ENCODE measurements around the gene ADAP1.

ADAP1 gene

GRCh38 chr7:918441-919113 lies 35.9 kb downstream of the ADAP1 start:
- TF ChIP-seq, protein P1, sequence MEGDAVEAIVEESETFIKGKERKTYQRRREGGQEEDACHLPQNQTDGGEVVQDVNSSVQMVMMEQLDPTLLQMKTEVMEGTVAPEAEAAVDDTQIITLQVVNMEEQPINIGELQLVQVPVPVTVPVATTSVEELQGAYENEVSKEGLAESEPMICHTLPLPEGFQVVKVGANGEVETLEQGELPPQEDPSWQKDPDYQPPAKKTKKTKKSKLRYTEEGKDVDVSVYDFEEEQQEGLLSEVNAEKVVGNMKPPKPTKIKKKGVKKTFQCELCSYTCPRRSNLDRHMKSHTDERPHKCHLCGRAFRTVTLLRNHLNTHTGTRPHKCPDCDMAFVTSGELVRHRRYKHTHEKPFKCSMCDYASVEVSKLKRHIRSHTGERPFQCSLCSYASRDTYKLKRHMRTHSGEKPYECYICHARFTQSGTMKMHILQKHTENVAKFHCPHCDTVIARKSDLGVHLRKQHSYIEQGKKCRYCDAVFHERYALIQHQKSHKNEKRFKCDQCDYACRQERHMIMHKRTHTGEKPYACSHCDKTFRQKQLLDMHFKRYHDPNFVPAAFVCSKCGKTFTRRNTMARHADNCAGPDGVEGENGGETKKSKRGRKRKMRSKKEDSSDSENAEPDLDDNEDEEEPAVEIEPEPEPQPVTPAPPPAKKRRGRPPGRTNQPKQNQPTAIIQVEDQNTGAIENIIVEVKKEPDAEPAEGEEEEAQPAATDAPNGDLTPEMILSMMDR (IDR thresholded peaks at IDR 0.05; ENCODE audit: extremely low read depth, missing control alignments), result no peak
- DNase-seq (ENCODE audit: low spot score), result no peak

- TF ChIP-seq, protein P1 (IDR thresholded peaks at IDR 0.05; ENCODE audit: extremely low read depth, missing control alignments), result no peak
Observed at GRCh38 chr7:918118-918425, 36.4 kb downstream of the ADAP1 start.

DNA sequence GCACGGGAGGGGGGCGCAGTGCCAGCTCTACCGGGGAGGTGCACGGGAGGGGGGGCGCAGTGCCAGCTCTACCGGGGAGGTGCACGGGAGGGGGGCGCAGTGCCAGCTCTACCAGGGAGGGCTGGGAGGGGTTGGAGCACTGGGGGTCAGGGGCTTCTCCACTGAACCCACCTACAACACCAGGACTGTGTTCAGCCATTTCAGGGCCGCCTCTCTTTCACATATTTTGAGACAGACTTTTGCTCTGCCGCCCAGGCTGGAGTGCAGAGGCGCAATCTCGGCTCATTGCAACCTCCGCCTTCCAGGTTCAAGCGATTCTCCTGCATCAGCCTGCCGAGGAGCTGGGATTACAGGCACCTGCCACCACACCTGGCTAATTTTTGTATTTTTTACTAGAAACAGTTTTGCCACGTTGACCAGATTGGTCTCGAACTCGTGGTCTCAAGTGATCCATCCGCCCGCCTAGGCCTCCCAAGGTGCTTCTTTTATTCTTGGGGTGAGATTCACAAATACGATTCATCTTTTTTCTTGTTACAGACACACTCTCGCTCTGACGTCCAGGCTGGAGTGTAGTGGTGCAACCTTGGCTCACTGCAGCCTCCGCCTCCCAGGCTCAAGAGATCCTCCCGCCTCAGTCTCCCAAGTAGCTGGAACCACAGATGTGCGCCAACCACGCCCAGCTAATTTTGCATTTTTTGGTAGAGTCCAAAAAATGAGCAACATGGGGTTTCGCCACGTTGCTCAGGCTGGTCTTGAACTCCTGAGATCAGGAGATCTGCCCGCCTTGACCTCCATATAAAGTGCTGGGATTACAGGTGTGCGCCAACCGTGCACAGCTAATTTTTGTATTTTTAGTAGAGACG lies 37.0 kb downstream of the ADAP1 start:
- TF ChIP-seq, protein P1 (IDR thresholded peaks at IDR 0.05; ENCODE audit: extremely low read depth, missing control alignments), result no peak
- DNase-seq (ENCODE audit: low spot score), result no peak

More at GRCh38 chr7:918118-918425, 36.4 kb downstream of the ADAP1 start:
- DNase-seq (ENCODE audit: low spot score), result no peak

- DNase-seq (ENCODE audit: low spot score), result no peak
- TF ChIP-seq, protein P1 (IDR thresholded peaks at IDR 0.05; ENCODE audit: extremely low read depth, missing control alignments), result no peak
Observed at GRCh38 chr7:916291-916941, 38.1 kb downstream of the ADAP1 start.

DNA sequence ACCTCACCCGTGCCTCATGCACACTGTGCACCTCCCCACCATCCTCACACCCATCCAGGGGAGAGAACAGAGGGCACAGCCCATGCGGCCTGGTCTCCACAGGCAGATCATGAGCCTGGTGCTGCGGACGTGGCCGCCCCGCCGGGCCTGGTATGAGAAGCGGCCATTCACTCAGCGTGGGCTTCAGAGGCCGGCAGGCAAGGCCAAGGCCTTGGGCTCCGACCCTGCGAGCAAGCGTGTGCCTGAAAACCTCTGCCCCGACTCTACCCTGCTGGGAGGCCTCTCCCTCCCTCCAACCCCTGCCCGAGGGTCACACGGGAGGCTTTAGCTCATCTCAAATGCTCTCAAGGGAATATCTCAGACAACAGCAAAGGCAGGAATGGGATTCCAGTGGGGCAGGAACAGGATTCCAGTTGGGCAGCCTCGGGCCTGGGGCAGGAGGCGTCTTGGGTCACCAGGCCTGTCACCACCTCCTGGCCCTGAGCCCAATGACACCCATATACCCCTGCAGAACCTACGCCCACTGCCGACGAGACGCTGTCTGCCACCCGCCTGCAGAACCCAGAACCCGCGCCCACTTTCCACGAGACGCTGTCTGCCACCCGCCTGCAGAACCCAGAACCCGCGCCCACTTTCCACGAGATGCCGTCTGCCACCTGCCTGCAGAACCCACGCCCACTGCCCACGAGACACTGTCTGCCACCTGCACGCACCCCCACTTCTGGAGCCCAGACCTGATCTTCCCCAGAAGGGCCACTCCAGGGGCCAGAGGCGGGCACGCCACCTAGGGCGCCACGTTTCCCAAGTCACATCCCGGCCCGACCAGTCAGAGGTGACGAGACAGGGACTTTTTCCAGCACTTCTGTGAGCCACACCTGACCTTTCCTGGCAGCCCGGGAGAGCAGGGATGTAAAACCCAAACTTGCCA lies 38.9 kb downstream of the ADAP1 start:
- DNase-seq (ENCODE audit: low spot score), result no peak
- TF ChIP-seq, protein P1 (IDR thresholded peaks at IDR 0.05; ENCODE audit: extremely low read depth, missing control alignments), result no peak

- DNase-seq (ENCODE audit: low spot score), result no peak
- TF ChIP-seq, protein P1 (IDR thresholded peaks at IDR 0.05; ENCODE audit: extremely low read depth, missing control alignments), result no peak
Observed at GRCh38 chr7:914521-915194, 39.8 kb downstream of the ADAP1 start.
